DOHH2 (cell line): Measurements from ENCODE around the gene CTDP1.

Experiments
- H3F3A ChIP-seq: fragments of 200-600 bp; sonication (generic), shearing (Covaris generic); 2 replicates; pipeline ENCODE4 v1.6.0; 2016; ENCODE audit warnings: antibody characterized with exemption, mild to moderate bottlenecking; ENCODE audit not compliant: control insufficient read depth, insufficient read depth
- H3K27ac ChIP-seq: fragments of 200-600 bp; sonication (generic); 2 replicates; pipeline ENCODE4 v1.5.1; 2014; ENCODE audit warnings: low read depth, mild to moderate bottlenecking, low read length, moderate library complexity
- H3K27me3 ChIP-seq: fragments of 200-600 bp; sonication (generic); 2 replicates; pipeline ENCODE4 v1.6.1; 2014; ENCODE audit warnings: mild to moderate bottlenecking, low read length, mixed read lengths; ENCODE audit not compliant: control insufficient read depth
- H3K36me3 ChIP-seq: fragments of 200-600 bp; sonication (generic); 2 replicates; pipeline ENCODE4 v1.6.1; 2014; ENCODE audit warnings: mild to moderate bottlenecking, low read length, moderate library complexity, mixed read lengths; ENCODE audit not compliant: control insufficient read depth
- H3K4me1 ChIP-seq: fragments of 200-600 bp; sonication (generic); 2 replicates; pipeline ENCODE4 v1.6.1; 2014; ENCODE audit warnings: mild to moderate bottlenecking, low read length, mixed read lengths; ENCODE audit not compliant: control insufficient read depth
- H3K4me2 ChIP-seq: fragments of 200-600 bp; sonication (generic); 2 replicates; pipeline ENCODE4 v1.6.0; 2014; ENCODE audit warnings: mild to moderate bottlenecking, low read length, moderate library complexity
- H3K4me3 ChIP-seq: fragments of 200-600 bp; sonication (generic); 2 replicates; pipeline ENCODE4 v1.5.1; 2014; ENCODE audit warnings: mild to moderate bottlenecking, low read length, mixed read lengths
- H3K79me2 ChIP-seq: fragments of 200-600 bp; sonication (generic); 2 replicates; pipeline ENCODE4 v1.6.1; 2014; ENCODE audit warnings: mild to moderate bottlenecking, low read length, mixed read lengths; ENCODE audit not compliant: control insufficient read depth
- H3K9me2 ChIP-seq: fragments of 200-600 bp; sonication (generic); replicated peaks from 2 replicates; pipeline ENCODE4 v1.6.1; 2014; ENCODE audit warnings: mild to moderate bottlenecking, low read length, mixed read lengths; ENCODE audit not compliant: control insufficient read depth
- H3K9me3 ChIP-seq: fragments of 200-600 bp; sonication (generic); 2 replicates; pipeline ENCODE4 v1.6.1; 2014; ENCODE audit warnings: antibody characterized with exemption, low read length, mixed read lengths; ENCODE audit not compliant: control insufficient read depth, insufficient read depth
- H4K20me1 ChIP-seq: fragments of 200-600 bp; sonication (generic); 2 replicates; pipeline ENCODE4 v1.6.0; 2014; ENCODE audit warnings: low read depth, mild to moderate bottlenecking, antibody characterized with exemption, low read length, moderate library complexity; ENCODE audit not compliant: control insufficient read depth, insufficient read depth
- EZH2phosphoT487 ChIP-seq: fragments of 200-600 bp; sonication (generic); IDR thresholded peaks from 2 replicates; pipeline ENCODE4 v1.6.1; 2017; ENCODE audit warnings: borderline replicate concordance, mild to moderate bottlenecking, antibody characterized with exemption, low read length, moderate library complexity, mixed read lengths
- TF ChIP-seq, protein P1 (sequence below): fragments of 200-600 bp; sonication (generic); IDR thresholded peaks from one replicate; pipeline ENCODE4 v1.5.1; 2014; ENCODE audit warnings: antibody characterized with exemption, mild to moderate bottlenecking, low read depth, low read length; ENCODE audit not compliant: poor library complexity, severe bottlenecking

The CTDP1 gene

DNA sequence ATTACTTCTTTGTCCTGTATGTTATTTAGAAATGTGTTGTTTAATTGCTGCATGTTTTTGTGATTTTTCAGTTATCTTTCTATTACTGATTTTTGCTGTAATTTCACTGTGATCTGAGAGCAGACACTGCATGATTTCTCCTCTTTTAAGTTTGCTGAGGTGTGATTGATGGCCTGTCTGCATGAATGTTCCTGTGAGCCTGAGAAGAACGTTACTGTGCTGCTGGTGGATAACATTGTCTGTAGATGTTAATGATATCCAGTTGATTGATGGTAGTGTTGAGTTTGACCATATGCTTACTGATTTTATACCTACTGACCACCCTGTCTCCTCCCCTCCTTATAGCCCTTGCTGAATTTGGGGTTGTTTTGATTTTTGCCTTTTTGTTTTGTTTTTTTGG, 80.7 kb downstream of the CTDP1 start:
- peaks cover 4% of the 10 kb centered on the region; the same call in 1 of the 2 replicates for H4K20me1 ChIP-seq
- TF ChIP-seq EZH2phosphoT487, result no peak
- TF ChIP-seq, protein P1, sequence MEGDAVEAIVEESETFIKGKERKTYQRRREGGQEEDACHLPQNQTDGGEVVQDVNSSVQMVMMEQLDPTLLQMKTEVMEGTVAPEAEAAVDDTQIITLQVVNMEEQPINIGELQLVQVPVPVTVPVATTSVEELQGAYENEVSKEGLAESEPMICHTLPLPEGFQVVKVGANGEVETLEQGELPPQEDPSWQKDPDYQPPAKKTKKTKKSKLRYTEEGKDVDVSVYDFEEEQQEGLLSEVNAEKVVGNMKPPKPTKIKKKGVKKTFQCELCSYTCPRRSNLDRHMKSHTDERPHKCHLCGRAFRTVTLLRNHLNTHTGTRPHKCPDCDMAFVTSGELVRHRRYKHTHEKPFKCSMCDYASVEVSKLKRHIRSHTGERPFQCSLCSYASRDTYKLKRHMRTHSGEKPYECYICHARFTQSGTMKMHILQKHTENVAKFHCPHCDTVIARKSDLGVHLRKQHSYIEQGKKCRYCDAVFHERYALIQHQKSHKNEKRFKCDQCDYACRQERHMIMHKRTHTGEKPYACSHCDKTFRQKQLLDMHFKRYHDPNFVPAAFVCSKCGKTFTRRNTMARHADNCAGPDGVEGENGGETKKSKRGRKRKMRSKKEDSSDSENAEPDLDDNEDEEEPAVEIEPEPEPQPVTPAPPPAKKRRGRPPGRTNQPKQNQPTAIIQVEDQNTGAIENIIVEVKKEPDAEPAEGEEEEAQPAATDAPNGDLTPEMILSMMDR, result no peak

DNA sequence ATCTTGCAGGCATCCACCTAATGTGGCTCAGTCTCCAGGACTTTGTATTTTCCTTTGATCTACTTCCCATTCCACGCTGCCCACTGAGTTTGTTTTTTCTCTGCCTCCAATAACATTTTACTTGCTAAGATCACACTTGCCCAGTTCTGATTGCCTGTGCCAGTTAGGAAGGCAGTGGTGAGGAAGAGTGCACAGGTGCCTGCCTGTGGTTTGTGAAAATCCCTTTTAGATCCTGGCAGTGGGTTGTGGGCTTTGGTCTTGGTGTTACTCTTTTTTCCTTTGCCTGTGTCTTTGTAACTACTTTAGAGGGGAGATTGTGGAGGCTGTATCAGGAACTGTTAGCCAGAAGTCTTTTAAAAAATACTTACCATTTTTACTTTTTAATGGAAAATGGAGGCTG, 81.3 kb downstream of the CTDP1 start:
- TF ChIP-seq, protein P1, result no peak
- TF ChIP-seq EZH2phosphoT487, result no peak
- Histone ChIP-seq H3K79me2 (no peaks in the 10 kb centered on the region), H3K27me3 (no peaks in the 10 kb centered on the region), H3K9me2 (no peaks in the 10 kb centered on the region), H3K27ac (no peak overlapping the region), H3K9me3 (no peaks in the 10 kb centered on the region), H3F3A (no peaks in the 10 kb centered on the region), H3K4me2 (no peak overlapping the region), H3K36me3 (no peaks in the 10 kb centered on the region), H4K20me1 (peaks cover 4% of the 10 kb centered on the region; the same call in 1 of the 2 replicates), H3K4me3 (no peak overlapping the region), H3K4me1 (no peaks in the 10 kb centered on the region)

More for the DNA sequence above, 80.7 kb downstream of the CTDP1 start:
- H3K27me3 ChIP-seq, result no peaks in the 10 kb centered on the region
- no peaks in the 10 kb centered on the region for H3K36me3 ChIP-seq
- H3K9me2 ChIP-seq, result no peaks in the 10 kb centered on the region
- no peak overlapping the region for H3K4me2 ChIP-seq
- no peak overlapping the region for H3K27ac ChIP-seq
- H3K9me3 ChIP-seq, result no peaks in the 10 kb centered on the region
- H3K4me1 ChIP-seq, result no peaks in the 10 kb centered on the region
- H3K79me2 ChIP-seq, result no peaks in the 10 kb centered on the region
- H3K4me3 ChIP-seq, result no peak overlapping the region
- H3F3A ChIP-seq, result no peaks in the 10 kb centered on the region

DNA sequence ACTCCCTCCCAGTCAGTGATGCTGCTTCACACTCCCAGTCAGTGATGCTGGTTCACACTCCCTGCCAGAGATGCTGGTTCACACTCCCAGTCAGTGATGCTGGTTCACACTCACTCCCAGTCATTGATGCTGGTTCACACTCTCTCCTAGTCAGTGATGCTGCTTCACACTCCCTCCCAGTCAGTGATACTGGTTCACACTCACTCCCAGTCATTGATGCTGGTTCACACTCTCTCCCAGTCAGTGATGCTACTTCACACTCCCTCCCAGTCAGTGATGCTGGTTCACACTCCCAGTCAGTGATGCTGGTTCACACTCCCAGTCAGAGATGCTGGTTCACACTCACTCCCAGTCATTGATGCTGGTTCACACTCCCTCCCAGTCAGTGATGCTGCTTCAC, 83.8 kb downstream of the CTDP1 start:
- H3F3A ChIP-seq, result no peaks in the 10 kb centered on the region
- H3K79me2 ChIP-seq, result no peaks in the 10 kb centered on the region
- H3K36me3 ChIP-seq, result no peaks in the 10 kb centered on the region
- H3K4me2 ChIP-seq, result no peak overlapping the region
- H3K27ac ChIP-seq, result no peak overlapping the region
- peaks cover 2% of the 10 kb centered on the region; the same call in 1 of the 2 replicates for H3K9me3 ChIP-seq
- H3K9me2 ChIP-seq, result no peaks in the 10 kb centered on the region
- no peaks in the 10 kb centered on the region for H3K4me1 ChIP-seq
- H3K27me3 ChIP-seq, result no peaks in the 10 kb centered on the region
- H4K20me1 ChIP-seq, result peaks cover 4% of the 10 kb centered on the region; the same call in 1 of the 2 replicates
- TF ChIP-seq, protein P1, result no peak
- no peak for TF ChIP-seq EZH2phosphoT487
- H3K4me3 ChIP-seq, result no peak overlapping the region
